ENCODE data around the gene BCAS4.

DNA sequence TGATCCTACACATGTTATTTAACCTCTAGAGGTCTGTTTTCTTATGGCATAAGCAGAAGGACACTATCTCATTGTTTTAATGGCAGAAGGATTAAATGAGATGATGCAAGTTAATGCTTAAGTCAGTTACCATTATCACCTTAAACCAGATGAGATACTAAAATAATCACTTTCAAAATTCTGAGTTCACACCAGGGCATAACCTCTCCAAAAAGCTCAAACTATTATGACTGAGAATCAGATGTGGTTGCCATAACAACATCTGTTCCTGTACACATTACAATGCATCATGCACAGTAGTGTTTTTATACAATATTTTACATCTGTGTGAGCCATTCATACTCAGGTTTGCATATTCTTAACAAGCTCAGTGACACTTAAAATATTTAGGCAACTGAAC is 126.1 kb downstream of the BCAS4 start:
- TF ChIP-seq POLR2AphosphoS5 (IDR thresholded peaks at IDR 0.05; ENCODE audit: low read depth, low read length): no peak
- no peak for TF ChIP-seq CTCF (IDR thresholded peaks at IDR 0.05)
- TF ChIP-seq, protein P1, sequence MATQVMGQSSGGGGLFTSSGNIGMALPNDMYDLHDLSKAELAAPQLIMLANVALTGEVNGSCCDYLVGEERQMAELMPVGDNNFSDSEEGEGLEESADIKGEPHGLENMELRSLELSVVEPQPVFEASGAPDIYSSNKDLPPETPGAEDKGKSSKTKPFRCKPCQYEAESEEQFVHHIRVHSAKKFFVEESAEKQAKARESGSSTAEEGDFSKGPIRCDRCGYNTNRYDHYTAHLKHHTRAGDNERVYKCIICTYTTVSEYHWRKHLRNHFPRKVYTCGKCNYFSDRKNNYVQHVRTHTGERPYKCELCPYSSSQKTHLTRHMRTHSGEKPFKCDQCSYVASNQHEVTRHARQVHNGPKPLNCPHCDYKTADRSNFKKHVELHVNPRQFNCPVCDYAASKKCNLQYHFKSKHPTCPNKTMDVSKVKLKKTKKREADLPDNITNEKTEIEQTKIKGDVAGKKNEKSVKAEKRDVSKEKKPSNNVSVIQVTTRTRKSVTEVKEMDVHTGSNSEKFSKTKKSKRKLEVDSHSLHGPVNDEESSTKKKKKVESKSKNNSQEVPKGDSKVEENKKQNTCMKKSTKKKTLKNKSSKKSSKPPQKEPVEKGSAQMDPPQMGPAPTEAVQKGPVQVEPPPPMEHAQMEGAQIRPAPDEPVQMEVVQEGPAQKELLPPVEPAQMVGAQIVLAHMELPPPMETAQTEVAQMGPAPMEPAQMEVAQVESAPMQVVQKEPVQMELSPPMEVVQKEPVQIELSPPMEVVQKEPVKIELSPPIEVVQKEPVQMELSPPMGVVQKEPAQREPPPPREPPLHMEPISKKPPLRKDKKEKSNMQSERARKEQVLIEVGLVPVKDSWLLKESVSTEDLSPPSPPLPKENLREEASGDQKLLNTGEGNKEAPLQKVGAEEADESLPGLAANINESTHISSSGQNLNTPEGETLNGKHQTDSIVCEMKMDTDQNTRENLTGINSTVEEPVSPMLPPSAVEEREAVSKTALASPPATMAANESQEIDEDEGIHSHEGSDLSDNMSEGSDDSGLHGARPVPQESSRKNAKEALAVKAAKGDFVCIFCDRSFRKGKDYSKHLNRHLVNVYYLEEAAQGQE (IDR thresholded peaks at IDR 0.05; ENCODE audit: insufficient read depth in 1 of 2, low read depth in 2 of 2, low read length in 1 of 2): no peak
- no peak for TF ChIP-seq TCF7L2 (IDR thresholded peaks at IDR 0.05; ENCODE audit: low read depth, low read length)

Data from Panc1 (cell line).